ENCODE measurements around the gene RAB33B.
"Not testable (repeated sequence)": the region's sequence is repeated elsewhere in the genome, so short reads cannot be mapped to it uniquely, and the experiment has no call there.

The RAB33B gene

GRCh38 chr4:139454111-139455045 lies at the start of gene RAB33B:
TSS of gene RAB33B (plus strand) at chr4:139454121. CDS start at chr4:139454196, 75 bp downstream.
- DNase-seq, result peak; percentile 8

GRCh38 chr4:139410312-139410711 lies 43.6 kb upstream of the RAB33B start:
- no peak for DNase-seq

- DNase-seq, result not testable (repeated sequence)
Observed at GRCh38 chr4:139414671-139415210, 39.2 kb upstream of the RAB33B start.

GRCh38 chr4:139416073-139416673 lies 37.7 kb upstream of the RAB33B start:
- DNase-seq, result no peak

DNA sequence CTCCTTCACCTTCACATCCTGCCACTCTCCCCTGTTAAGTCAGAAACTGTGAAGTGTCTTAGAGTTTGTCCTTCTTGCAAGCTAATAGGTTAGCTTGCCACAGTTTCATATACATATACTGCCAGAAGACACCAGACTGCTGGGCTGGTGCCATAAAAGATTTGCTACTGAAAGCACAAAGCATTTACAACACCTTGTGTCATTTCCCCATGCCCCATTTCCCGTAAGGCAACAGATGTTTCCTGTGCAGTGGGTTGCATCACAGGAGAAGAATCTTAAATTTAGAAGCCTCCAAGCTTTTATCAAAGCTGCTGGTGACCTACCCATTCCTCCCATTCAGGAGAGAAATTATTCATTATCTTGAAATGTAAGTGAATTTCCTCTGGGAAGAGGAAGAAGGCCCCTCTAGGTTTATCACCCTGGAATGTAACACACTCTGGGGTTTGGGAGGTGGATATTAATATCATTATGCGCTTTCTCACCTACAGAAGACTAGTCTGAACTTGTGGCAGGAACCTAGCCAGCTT lies 34.5 kb upstream of the RAB33B start:
- DNase-seq, result peak; percentile 18

GRCh38 chr4:139420652-139421051 lies 33.3 kb upstream of the RAB33B start:
- no peak for DNase-seq

DNA sequence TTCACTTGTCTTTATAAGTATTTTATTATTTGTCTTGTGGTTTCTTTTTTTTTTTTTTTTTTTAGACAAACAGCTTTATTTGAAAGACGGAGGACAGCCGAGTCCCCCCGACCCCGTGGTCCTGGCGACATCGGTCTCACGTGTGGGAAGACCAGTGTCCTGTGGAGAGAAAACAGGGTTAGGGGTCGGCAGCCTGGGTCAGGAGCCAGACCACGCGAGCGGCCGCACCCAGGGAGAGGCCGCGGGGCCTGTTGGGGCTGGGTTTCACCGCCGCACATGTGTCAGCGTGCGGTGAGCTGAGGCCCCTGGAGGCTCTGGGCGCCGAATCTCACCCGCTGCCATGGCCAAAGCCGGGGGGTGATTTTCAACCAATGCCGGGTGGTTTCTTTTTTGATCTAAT lies 17.8 kb upstream of the RAB33B start:
- no peak for DNase-seq

- DNase-seq, result no peak
Observed at GRCh38 chr4:139438141-139438540, 15.8 kb upstream of the RAB33B start.

- no peak for DNase-seq
Observed at GRCh38 chr4:139441029-139441428, 12.9 kb upstream of the RAB33B start.

GRCh38 chr4:139443661-139444060 lies 10.3 kb upstream of the RAB33B start:
- no peak for DNase-seq

GRCh38 chr4:139444881-139445280 lies 9.0 kb upstream of the RAB33B start:
- DNase-seq, result not testable (repeated sequence)

- not testable (repeated sequence) for DNase-seq
Observed at GRCh38 chr4:139447078-139447477, 6.8 kb upstream of the RAB33B start.

DNA sequence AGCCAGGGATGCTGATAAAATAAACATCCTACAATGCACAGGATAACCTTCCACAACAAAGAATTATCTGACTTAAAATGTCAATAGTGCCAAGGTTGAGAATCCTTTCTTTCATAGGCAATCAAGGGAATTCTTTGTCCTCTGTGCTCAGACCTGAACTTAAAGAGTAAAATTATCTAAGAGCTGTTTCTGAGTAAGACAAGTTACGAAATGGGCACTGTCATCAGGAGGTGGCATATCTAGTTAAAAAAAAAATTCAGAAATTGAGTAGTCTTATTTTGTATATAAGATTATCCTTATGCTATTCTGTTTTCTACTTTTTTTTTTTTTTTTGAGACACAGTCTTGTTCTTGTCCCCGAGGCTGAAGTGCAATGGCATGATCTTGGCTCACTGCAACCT lies 3.3 kb upstream of the RAB33B start:
- DNase-seq, result no peak

DNA sequence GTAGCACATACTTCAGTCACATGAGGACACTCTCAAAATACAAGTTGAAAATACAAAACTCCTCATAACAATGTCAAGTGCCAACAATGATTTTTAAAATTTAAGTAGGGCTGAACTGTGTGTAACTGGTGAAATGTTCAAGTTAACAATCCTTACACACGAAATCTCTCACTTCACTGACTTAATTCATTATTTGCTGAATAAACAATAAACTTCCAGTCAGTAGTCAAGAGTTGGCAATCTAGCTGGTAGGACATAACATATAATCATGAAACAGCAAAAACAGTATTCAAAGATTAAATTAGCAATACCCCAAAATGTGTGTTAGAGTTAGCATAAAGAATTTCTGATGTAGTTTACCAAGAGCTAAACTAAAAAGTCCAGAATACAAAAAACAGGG lies 1.9 kb upstream of the RAB33B start:
- no peak for DNase-seq

GRCh38 chr4:139453041-139453370 lies 915 bp upstream of the RAB33B start:
- peak; percentile 24 for DNase-seq

GRCh38 chr4:139453371-139454110 lies 380 bp upstream of the RAB33B start:
- DNase-seq, result peak; percentile 78

DNA sequence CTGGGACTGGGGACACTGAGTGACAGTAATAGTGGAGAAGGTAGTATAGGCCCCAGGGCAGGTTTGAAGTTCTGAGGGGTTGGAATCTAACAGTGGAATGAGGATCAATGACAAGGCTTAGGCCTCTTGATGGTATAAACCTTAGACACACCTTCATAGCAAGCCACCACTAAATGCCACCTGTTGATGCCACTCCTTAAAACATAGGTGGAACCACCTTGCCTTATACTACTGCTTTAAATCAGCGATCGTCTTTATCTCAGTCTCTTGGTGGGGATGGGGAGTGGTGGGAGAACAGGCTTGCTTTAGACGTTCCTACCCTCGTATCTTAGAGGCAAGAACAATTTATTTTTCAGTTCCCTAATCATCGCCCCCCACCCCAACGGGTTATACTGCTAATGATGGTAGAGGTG lies 1.2 kb downstream of the RAB33B start:
- no peak for DNase-seq

DNA sequence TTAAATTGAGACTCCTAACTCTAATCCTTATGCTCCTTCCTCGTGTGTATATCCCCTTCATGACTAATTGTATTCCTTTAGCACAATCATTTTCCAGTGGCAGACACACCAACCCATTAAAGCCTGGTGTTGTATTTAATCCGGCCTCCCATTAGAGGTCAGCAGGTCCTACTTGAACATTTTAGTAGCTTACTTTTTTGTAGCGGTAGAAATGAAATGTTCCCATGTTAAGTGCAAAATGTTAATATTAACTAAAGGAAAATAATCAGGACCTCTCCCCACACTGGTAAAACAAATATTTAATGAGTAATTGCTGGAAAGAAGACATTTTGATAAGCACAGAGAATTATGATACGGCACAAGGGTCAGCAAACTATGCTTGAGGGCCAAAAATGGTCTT lies 3.4 kb downstream of the RAB33B start:
- DNase-seq, result no peak

DNA sequence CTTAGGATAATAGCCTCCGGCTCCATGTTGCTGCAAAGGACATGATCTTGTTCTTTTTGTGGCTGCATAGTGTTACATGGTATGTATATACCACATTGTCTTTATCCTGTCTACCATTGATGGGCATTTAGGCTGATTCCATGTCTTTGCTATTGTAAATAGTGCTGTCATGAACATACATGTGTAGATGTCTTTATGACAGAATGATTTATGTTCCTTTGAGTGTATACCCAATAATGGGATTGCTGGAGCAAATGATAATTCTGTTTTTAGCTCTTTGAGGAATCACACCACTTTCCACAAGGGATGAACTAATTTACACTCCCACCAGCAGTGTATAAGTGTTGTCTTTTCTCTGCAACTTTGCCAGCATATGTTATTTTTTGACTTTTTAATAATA lies 4.6 kb downstream of the RAB33B start:
- DNase-seq, result no peak

DNA sequence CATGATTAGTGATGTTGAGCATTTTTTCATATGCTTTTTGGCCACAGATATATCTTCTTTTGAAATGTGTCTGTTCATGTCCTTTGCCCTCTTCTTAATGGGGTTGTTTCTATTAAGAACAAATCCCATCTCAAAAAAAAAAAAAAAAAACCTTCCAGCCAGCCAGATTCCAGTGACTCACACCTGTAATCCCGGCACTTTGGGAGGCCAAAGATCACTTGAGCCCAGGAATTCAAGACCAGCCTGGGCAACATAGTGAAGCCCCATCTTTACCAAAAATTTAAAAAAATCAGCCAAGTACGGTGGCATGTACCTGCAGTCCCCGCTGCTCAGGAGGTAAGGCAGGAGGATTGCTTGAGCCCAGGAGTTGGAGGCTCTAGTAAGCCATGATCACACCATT lies 5.1 kb downstream of the RAB33B start:
- DNase-seq, result no peak

- DNase-seq, result no peak
Observed at GRCh38 chr4:139460565-139460964, 6.6 kb downstream of the RAB33B start.

DNA sequence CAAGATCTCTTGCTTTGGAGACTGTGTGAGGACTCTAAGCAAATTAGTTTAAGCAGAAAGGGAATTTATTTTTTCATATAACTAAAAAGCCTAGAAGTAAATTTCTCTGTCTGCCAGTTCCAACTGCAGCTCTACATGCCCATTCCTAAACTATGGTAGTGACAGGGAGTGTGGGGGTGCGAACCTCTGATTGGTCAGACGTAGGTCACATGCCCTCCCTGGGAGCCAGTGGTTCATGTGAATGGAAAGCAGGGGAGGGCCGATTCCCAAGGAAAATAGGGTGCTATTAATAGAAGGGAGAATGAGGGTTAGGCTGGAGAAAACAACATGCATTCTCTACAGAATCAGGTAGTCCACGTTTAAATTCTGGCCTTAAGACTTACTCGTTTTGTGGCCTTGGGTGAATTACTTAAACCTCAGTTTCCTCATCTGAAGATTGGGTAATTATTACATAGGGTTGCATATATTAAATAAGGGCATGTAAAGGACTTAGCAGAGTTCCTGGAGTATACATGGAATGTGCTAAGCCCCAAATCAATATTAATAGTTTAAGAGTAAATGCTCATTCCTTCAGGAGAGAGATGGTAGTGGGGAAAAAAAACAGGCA lies 7.2 kb downstream of the RAB33B start:
- no peak for DNase-seq

DNA sequence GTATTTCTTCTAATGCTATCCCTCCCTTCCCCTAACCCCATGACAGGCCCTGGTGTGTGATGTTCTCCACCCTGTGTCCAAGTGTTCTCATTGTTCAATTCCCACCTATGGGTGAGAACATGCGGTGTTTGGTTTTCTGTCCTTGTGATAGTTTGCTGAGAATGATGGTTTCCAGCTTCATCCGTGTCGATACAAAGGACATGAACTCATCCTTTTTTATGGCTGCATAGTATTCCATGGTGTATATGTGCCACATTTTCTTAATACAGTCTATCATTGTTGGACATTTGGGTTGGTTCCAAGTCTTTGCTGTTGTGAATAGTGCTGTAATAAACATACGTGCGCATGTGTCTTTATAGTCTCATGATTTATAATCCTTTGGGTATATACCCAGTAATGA lies 10.6 kb downstream of the RAB33B start:
- not testable (repeated sequence) for DNase-seq

Data from SIG-M5 (cell line).